Neutrophil (primary cell): ENCODE measurements around the gene TUBD1.

Experiments used
- H3K27ac ChIP-seq: fragments of 200-600 bp; sonication (generic); 2 replicates; pipeline ENCODE4 v1.5.1; 2016; ENCODE audit warnings: mild to moderate bottlenecking, moderate library complexity
- H3K27me3 ChIP-seq: fragments of 200-600 bp; sonication (generic); 2 replicates; pipeline ENCODE4 v1.6.0; 2016; ENCODE audit warnings: mild to moderate bottlenecking
- H3K36me3 ChIP-seq: fragments of 200-600 bp; sonication (generic); 2 replicates; pipeline ENCODE4 v1.5.1; 2017
- H3K4me1 ChIP-seq, 2 experiments: fragments of 200-600 bp in 1 of 2; sonication (generic) in 1 of 2; 1 replicate in 1 of 2; 2 replicates in 1 of 2; pipeline versions ENCODE4 v1.5.1 to v1.6.1; 2013 to 2016; ENCODE audit warnings: low read depth in 1 of 2, low read length in 1 of 2, mild to moderate bottlenecking in 1 of 2, moderate library complexity in 1 of 2; ENCODE audit not compliant: control insufficient read depth in 1 of 2, insufficient read depth in 1 of 2
- H3K4me3 ChIP-seq, 2 experiments: fragments of 200-600 bp in 1 of 2; sonication (generic) in 1 of 2; 1 replicate in 1 of 2; 2 replicates in 1 of 2; pipeline ENCODE4 v1.5.1; 2013 to 2016; ENCODE audit warnings: low read depth in 1 of 2, low read length in 1 of 2, mild to moderate bottlenecking in 1 of 2, moderate library complexity in 1 of 2
- H3K9me3 ChIP-seq: fragments of 200-600 bp; sonication (generic); 2 replicates; pipeline ENCODE4 v1.5.1; 2016
- CTCF ChIP-seq: fragments of 200-600 bp; sonication (generic); IDR thresholded peaks from 2 replicates; pipeline ENCODE4 v1.5.1; 2016; ENCODE audit warnings: antibody characterized with exemption

TUBD1 gene

GRCh38 chr17:59814276-59814675 is 78.5 kb downstream of the TUBD1 start:
- Histone ChIP-seq H3K27me3 (no peaks in the 10 kb centered on the region), H3K36me3 (peaks cover 94% of the 10 kb centered on the region), H3K4me1 (no peaks in the 10 kb centered on the region), H3K9me3 (no peaks in the 10 kb centered on the region), H3K4me3 (no peak overlapping the region), H3K27ac (peak overlapping the region; percentile 5)
- no peak for TF ChIP-seq CTCF

DNA sequence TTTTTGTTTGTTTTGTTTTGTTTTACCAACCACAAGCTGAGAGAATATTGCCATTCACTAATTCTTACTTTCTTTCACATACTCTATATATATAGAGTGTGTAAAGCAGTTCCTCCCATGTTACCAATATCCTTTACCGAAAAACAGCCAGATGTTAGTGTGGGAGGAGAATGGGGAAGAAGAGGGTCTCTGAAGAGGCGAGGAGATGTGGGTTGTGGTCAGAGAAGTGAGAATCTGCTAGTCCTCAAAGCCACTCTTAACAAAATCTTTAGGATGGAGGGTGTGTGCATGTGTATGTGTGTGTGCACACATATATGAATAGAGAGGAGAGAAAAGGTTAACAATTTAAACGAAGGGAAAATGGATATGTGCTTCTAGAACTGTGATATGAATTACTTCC is 80.6 kb downstream of the TUBD1 start:
- Histone ChIP-seq H3K27ac (no peak overlapping the region), H3K4me1 (no peaks in the 10 kb centered on the region), H3K27me3 (no peaks in the 10 kb centered on the region)

DNA sequence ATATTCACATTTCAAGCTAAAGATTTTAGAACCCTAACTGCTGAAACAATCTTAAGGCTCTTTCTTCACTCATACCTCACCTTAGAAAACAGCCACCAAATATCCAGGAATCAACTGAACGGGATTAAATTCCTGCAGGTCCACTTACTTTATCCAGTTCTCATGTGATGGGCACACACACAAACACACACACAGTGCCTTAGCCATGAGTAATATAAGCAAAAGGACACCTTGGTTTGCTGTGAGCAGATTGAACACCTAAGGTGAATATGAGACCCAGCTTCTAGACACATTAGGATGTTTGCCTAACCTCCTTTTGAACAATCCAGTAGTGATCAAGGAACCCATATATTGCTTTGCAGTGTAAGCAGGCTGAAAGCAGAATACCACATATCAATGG is 81.5 kb downstream of the TUBD1 start:
- no peak overlapping the region for H3K27ac ChIP-seq
- H3K4me1 ChIP-seq: peaks cover 0 to under 1% of the 10 kb centered on the region in 2 experiments
- no peak for TF ChIP-seq CTCF
- H3K9me3 ChIP-seq: no peaks in the 10 kb centered on the region
- peaks cover 81% of the 10 kb centered on the region for H3K36me3 ChIP-seq
- H3K27me3 ChIP-seq: no peaks in the 10 kb centered on the region
- H3K4me3 ChIP-seq: no peak overlapping the region

More for the DNA sequence above, 80.6 kb downstream of the TUBD1 start:
- peaks cover 87% of the 10 kb centered on the region for H3K36me3 ChIP-seq
- no peaks in the 10 kb centered on the region for H3K9me3 ChIP-seq
- no peak for TF ChIP-seq CTCF
- H3K4me3 ChIP-seq: no peak overlapping the region

GRCh38 chr17:59810894-59811153 is 81.9 kb downstream of the TUBD1 start:
- H3K36me3 ChIP-seq: peaks cover 78% of the 10 kb centered on the region
- H3K4me1 ChIP-seq: peaks cover 2 to 4% of the 10 kb centered on the region in 2 experiments
- H3K27ac ChIP-seq: no peak overlapping the region
- no peak for TF ChIP-seq CTCF
- H3K4me3 ChIP-seq: no peak overlapping the region
- H3K27me3 ChIP-seq: no peaks in the 10 kb centered on the region
- no peaks in the 10 kb centered on the region for H3K9me3 ChIP-seq
